ENCODE measurements around the gene SLC7A6OS. TPM values are rescaled to one million over a fixed set of nuclear protein-coding genes. Genes with fewer than 3 reads are reported as not detected.

SLC7A6OS gene
- total and polyA plus RNA-seq, 10 of the 15 experiments (the other 5 are each of a cell fraction or from before 2014, with no cell fraction given): 2.9 to 27.4 (median 16.9) TPM

DNA sequence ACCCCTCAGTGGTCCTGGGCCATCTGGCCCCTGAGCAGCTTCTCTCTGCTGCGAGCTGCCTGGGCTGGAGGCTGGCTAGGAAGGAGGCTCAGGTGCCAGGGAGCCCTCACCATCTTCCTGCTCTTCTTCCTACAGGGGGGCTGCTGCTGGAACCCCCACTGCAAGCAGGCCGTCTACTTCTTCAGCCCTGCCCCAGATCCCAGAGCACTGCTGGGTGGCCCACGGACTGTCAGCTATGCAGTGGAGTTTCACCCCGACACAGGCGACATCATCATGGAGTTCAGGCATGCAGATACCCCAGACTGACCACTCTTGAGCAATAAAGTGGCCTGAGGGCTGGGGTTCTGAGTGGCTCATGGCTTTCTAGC is 46.2 kb upstream of the SLC7A6OS start (continued):
- TF ChIP-seq, protein P1, sequence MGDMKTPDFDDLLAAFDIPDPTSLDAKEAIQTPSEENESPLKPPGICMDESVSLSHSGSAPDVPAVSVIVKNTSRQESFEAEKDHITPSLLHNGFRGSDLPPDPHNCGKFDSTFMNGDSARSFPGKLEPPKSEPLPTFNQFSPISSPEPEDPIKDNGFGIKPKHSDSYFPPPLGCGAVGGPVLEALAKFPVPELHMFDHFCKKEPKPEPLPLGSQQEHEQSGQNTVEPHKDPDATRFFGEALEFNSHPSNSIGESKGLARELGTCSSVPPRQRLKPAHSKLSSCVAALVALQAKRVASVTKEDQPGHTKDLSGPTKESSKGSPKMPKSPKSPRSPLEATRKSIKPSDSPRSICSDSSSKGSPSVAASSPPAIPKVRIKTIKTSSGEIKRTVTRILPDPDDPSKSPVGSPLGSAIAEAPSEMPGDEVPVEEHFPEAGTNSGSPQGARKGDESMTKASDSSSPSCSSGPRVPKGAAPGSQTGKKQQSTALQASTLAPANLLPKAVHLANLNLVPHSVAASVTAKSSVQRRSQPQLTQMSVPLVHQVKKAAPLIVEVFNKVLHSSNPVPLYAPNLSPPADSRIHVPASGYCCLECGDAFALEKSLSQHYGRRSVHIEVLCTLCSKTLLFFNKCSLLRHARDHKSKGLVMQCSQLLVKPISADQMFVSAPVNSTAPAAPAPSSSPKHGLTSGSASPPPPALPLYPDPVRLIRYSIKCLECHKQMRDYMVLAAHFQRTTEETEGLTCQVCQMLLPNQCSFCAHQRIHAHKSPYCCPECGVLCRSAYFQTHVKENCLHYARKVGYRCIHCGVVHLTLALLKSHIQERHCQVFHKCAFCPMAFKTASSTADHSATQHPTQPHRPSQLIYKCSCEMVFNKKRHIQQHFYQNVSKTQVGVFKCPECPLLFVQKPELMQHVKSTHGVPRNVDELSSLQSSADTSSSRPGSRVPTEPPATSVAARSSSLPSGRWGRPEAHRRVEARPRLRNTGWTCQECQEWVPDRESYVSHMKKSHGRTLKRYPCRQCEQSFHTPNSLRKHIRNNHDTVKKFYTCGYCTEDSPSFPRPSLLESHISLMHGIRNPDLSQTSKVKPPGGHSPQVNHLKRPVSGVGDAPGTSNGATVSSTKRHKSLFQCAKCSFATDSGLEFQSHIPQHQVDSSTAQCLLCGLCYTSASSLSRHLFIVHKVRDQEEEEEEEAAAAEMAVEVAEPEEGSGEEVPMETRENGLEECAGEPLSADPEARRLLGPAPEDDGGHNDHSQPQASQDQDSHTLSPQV (IDR thresholded peaks at IDR 0.05): no peak
- TF ChIP-seq ZSCAN29 (IDR thresholded peaks at IDR 0.05) (no peak), E4F1 (IDR thresholded peaks at IDR 0.05; ENCODE audit: borderline replicate concordance, partially characterized antibody) (no peak), STAT1 (conservative IDR thresholded peaks at IDR 0.05) (no peak), CEBPB (IDR thresholded peaks at IDR 0.05; ENCODE audit: borderline replicate concordance in 1 of 2, low read depth in 2 of 2, low read length in 2 of 2) (no peak)
- TF ChIP-seq, protein P2, sequence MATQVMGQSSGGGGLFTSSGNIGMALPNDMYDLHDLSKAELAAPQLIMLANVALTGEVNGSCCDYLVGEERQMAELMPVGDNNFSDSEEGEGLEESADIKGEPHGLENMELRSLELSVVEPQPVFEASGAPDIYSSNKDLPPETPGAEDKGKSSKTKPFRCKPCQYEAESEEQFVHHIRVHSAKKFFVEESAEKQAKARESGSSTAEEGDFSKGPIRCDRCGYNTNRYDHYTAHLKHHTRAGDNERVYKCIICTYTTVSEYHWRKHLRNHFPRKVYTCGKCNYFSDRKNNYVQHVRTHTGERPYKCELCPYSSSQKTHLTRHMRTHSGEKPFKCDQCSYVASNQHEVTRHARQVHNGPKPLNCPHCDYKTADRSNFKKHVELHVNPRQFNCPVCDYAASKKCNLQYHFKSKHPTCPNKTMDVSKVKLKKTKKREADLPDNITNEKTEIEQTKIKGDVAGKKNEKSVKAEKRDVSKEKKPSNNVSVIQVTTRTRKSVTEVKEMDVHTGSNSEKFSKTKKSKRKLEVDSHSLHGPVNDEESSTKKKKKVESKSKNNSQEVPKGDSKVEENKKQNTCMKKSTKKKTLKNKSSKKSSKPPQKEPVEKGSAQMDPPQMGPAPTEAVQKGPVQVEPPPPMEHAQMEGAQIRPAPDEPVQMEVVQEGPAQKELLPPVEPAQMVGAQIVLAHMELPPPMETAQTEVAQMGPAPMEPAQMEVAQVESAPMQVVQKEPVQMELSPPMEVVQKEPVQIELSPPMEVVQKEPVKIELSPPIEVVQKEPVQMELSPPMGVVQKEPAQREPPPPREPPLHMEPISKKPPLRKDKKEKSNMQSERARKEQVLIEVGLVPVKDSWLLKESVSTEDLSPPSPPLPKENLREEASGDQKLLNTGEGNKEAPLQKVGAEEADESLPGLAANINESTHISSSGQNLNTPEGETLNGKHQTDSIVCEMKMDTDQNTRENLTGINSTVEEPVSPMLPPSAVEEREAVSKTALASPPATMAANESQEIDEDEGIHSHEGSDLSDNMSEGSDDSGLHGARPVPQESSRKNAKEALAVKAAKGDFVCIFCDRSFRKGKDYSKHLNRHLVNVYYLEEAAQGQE (IDR thresholded peaks at IDR 0.05; ENCODE audit: low read depth, low read length): no peak
